Measurements from ENCODE around the gene ADGRD2.

The ADGRD2 gene

GRCh38 chr9:124493794-124494479 lies 43.7 kb downstream of the ADGRD2 start:
- H3K9ac ChIP-seq (ENCODE audit: low read length), result no peak overlapping the region

GRCh38 chr9:124495126-124496074 lies 45.1 kb downstream of the ADGRD2 start:
- no peak overlapping the region for H3K9ac ChIP-seq (ENCODE audit: low read length)
- no peaks in the 10 kb centered on the region for H3K36me3 ChIP-seq (ENCODE audit: insufficient read depth, low read length)
- H3K4me1 ChIP-seq (ENCODE audit: insufficient read depth, low read length), result no peaks in the 10 kb centered on the region
- no peak overlapping the region for H3K27ac ChIP-seq (ENCODE audit: low read depth, low read length)
- H3K9me3 ChIP-seq (ENCODE audit: low read length), result no peaks in the 10 kb centered on the region
- H3K4me3 ChIP-seq (ENCODE audit: low read depth in 1 of 2, low read length in 2 of 2), result no peak overlapping the region
- peaks cover 0 to 9% of the 10 kb centered on the region in 2 donors for H3K27me3 ChIP-seq (ENCODE audit: control insufficient read depth in 1 of 2, insufficient read depth in 2 of 2, low read length in 2 of 2)

More at GRCh38 chr9:124493794-124494479, 43.7 kb downstream of the ADGRD2 start:
- no peaks in the 10 kb centered on the region for H3K36me3 ChIP-seq (ENCODE audit: insufficient read depth, low read length)
- no peaks in the 10 kb centered on the region for H3K9me3 ChIP-seq (ENCODE audit: low read length)
- H3K4me3 ChIP-seq (ENCODE audit: low read depth in 1 of 2, low read length in 2 of 2), result no peak overlapping the region
- H3K27ac ChIP-seq (ENCODE audit: low read depth, low read length), result no peak overlapping the region
- peaks cover 0 to 6% of the 10 kb centered on the region in 2 donors for H3K27me3 ChIP-seq (ENCODE audit: control insufficient read depth in 1 of 2, insufficient read depth in 2 of 2, low read length in 2 of 2)
- no peaks in the 10 kb centered on the region for H3K4me1 ChIP-seq (ENCODE audit: insufficient read depth, low read length)

GRCh38 chr9:124496075-124496449 lies 45.8 kb downstream of the ADGRD2 start:
- Histone ChIP-seq H3K27me3 (ENCODE audit: control insufficient read depth in 1 of 2, insufficient read depth in 2 of 2, low read length in 2 of 2) (peaks cover 1 to 16% of the 10 kb centered on the region in 2 donors), H3K27ac (ENCODE audit: low read depth, low read length) (no peak overlapping the region)

GRCh38 chr9:124496463-124496862 lies 46.2 kb downstream of the ADGRD2 start:
- no peak overlapping the region for H3K9ac ChIP-seq (ENCODE audit: low read length)
- H3K9me3 ChIP-seq (ENCODE audit: low read length), result no peaks in the 10 kb centered on the region
- H3K4me3 ChIP-seq (ENCODE audit: low read depth in 1 of 2, low read length in 2 of 2), result no peak overlapping the region
- no peak overlapping the region for H3K27ac ChIP-seq (ENCODE audit: low read depth, low read length)
- peaks cover 5 to 20% of the 10 kb centered on the region in 2 donors for H3K27me3 ChIP-seq (ENCODE audit: control insufficient read depth in 1 of 2, insufficient read depth in 2 of 2, low read length in 2 of 2)
- no peaks in the 10 kb centered on the region for H3K4me1 ChIP-seq (ENCODE audit: insufficient read depth, low read length)
- H3K36me3 ChIP-seq (ENCODE audit: insufficient read depth, low read length), result no peaks in the 10 kb centered on the region

More at GRCh38 chr9:124496075-124496449, 45.8 kb downstream of the ADGRD2 start:
- H3K36me3 ChIP-seq (ENCODE audit: insufficient read depth, low read length), result no peaks in the 10 kb centered on the region
- no peak overlapping the region for H3K4me3 ChIP-seq (ENCODE audit: low read depth in 1 of 2, low read length in 2 of 2)
- H3K9ac ChIP-seq (ENCODE audit: low read length), result no peak overlapping the region
- no peaks in the 10 kb centered on the region for H3K4me1 ChIP-seq (ENCODE audit: insufficient read depth, low read length)
- H3K9me3 ChIP-seq (ENCODE audit: low read length), result no peaks in the 10 kb centered on the region

- Histone ChIP-seq H3K27me3 (ENCODE audit: control insufficient read depth in 1 of 2, insufficient read depth in 2 of 2, low read length in 2 of 2) (peaks cover 5 to 29% of the 10 kb centered on the region in 2 donors), H3K4me1 (ENCODE audit: insufficient read depth, low read length) (no peaks in the 10 kb centered on the region)
Observed at GRCh38 chr9:124497441-124497840, 47.2 kb downstream of the ADGRD2 start.

GRCh38 chr9:124498040-124498439 lies 47.8 kb downstream of the ADGRD2 start:
- no peaks in the 10 kb centered on the region for H3K36me3 ChIP-seq (ENCODE audit: insufficient read depth, low read length)
- H3K4me1 ChIP-seq (ENCODE audit: insufficient read depth, low read length), result no peaks in the 10 kb centered on the region
- no peak overlapping the region for H3K9ac ChIP-seq (ENCODE audit: low read length)
- no peak overlapping the region for H3K4me3 ChIP-seq (ENCODE audit: low read depth in 1 of 2, low read length in 2 of 2)
- peaks cover 5 to 35% of the 10 kb centered on the region in 2 donors for H3K27me3 ChIP-seq (ENCODE audit: control insufficient read depth in 1 of 2, insufficient read depth in 2 of 2, low read length in 2 of 2)
- H3K27ac ChIP-seq (ENCODE audit: low read depth, low read length), result no peak overlapping the region
- no peaks in the 10 kb centered on the region for H3K9me3 ChIP-seq (ENCODE audit: low read length)

More at GRCh38 chr9:124497441-124497840, 47.2 kb downstream of the ADGRD2 start:
- no peak overlapping the region for H3K27ac ChIP-seq (ENCODE audit: low read depth, low read length)
- no peaks in the 10 kb centered on the region for H3K9me3 ChIP-seq (ENCODE audit: low read length)
- no peak overlapping the region for H3K4me3 ChIP-seq (ENCODE audit: low read depth in 1 of 2, low read length in 2 of 2)
- no peak overlapping the region for H3K9ac ChIP-seq (ENCODE audit: low read length)
- H3K36me3 ChIP-seq (ENCODE audit: insufficient read depth, low read length), result no peaks in the 10 kb centered on the region

- H3K4me3 ChIP-seq (ENCODE audit: low read depth in 1 of 2, low read length in 2 of 2), result no peak overlapping the region
- no peak overlapping the region for H3K27ac ChIP-seq (ENCODE audit: low read depth, low read length)
- H3K27me3 ChIP-seq (ENCODE audit: control insufficient read depth in 1 of 2, insufficient read depth in 2 of 2, low read length in 2 of 2), result peaks cover 7 to 41% of the 10 kb centered on the region in 2 donors
- peaks cover 1% of the 10 kb centered on the region for H3K4me1 ChIP-seq (ENCODE audit: insufficient read depth, low read length)
- no peaks in the 10 kb centered on the region for H3K36me3 ChIP-seq (ENCODE audit: insufficient read depth, low read length)
- no peak overlapping the region for H3K9ac ChIP-seq (ENCODE audit: low read length)
- no peaks in the 10 kb centered on the region for H3K9me3 ChIP-seq (ENCODE audit: low read length)
Observed at GRCh38 chr9:124498499-124499146, 48.4 kb downstream of the ADGRD2 start.

- Histone ChIP-seq H3K36me3 (ENCODE audit: insufficient read depth, low read length) (no peaks in the 10 kb centered on the region), H3K27me3 (ENCODE audit: control insufficient read depth in 1 of 2, insufficient read depth in 2 of 2, low read length in 2 of 2) (peaks cover 13 to 47% of the 10 kb centered on the region in 2 donors), H3K9me3 (ENCODE audit: low read length) (no peaks in the 10 kb centered on the region), H3K9ac (ENCODE audit: low read length) (no peak overlapping the region), H3K4me1 (ENCODE audit: insufficient read depth, low read length) (peaks cover 7% of the 10 kb centered on the region), H3K27ac (ENCODE audit: low read depth, low read length) (no peak overlapping the region), H3K4me3 (ENCODE audit: low read depth in 1 of 2, low read length in 2 of 2) (no peak overlapping the region)
Observed at GRCh38 chr9:124499216-124499615, 49.0 kb downstream of the ADGRD2 start.

GRCh38 chr9:124500028-124500795 lies 50.0 kb downstream of the ADGRD2 start:
- Histone ChIP-seq H3K36me3 (ENCODE audit: insufficient read depth, low read length) (no peaks in the 10 kb centered on the region), H3K9ac (ENCODE audit: low read length) (no peak overlapping the region), H3K9me3 (ENCODE audit: low read length) (no peaks in the 10 kb centered on the region), H3K27me3 (ENCODE audit: control insufficient read depth in 1 of 2, insufficient read depth in 2 of 2, low read length in 2 of 2) (peaks cover 16 to 53% of the 10 kb centered on the region in 2 donors), H3K27ac (ENCODE audit: low read depth, low read length) (no peak overlapping the region), H3K4me1 (ENCODE audit: insufficient read depth, low read length) (peaks cover 9% of the 10 kb centered on the region), H3K4me3 (ENCODE audit: low read depth in 1 of 2, low read length in 2 of 2) (no peak overlapping the region)

GRCh38 chr9:124500796-124501611 lies 50.8 kb downstream of the ADGRD2 start:
- no peak overlapping the region for H3K27ac ChIP-seq (ENCODE audit: low read depth, low read length)
- peaks cover 24 to 56% of the 10 kb centered on the region in 2 donors for H3K27me3 ChIP-seq (ENCODE audit: control insufficient read depth in 1 of 2, insufficient read depth in 2 of 2, low read length in 2 of 2)

More at GRCh38 chr9:124500796-124501611, 50.8 kb downstream of the ADGRD2 start:
- H3K9ac ChIP-seq (ENCODE audit: low read length), result no peak overlapping the region
- no peaks in the 10 kb centered on the region for H3K9me3 ChIP-seq (ENCODE audit: low read length)
- H3K4me3 ChIP-seq (ENCODE audit: low read depth in 1 of 2, low read length in 2 of 2), result no peak overlapping the region
- no peaks in the 10 kb centered on the region for H3K36me3 ChIP-seq (ENCODE audit: insufficient read depth, low read length)
- H3K4me1 ChIP-seq (ENCODE audit: insufficient read depth, low read length), result peaks cover 9% of the 10 kb centered on the region

Data from muscle layer of colon (tissue), 2 donors.